Measurements from ENCODE around the gene MBD5.
"Not testable (repeated sequence)": the region's sequence is repeated elsewhere in the genome, so short reads cannot be mapped to it uniquely, and the experiment has no call there.

Gene MBD5

GRCh38 chr2:148021059-148021861 is at the start of gene MBD5:
TSS of gene MBD5 (plus strand) at chr2:148021091.
- peak; percentile 21 for DNase-seq (ENCODE audit: low spot score)

- DNase-seq (ENCODE audit: low spot score) = no peak
These were observed 44.8 kb upstream of the MBD5 start for GRCh38 chr2:147976102-147976501.

GRCh38 chr2:147977679-147978078 is 43.2 kb upstream of the MBD5 start:
- no peak for DNase-seq (ENCODE audit: low spot score)

- no peak for DNase-seq (ENCODE audit: low spot score)
These were observed 39.9 kb upstream of the MBD5 start for GRCh38 chr2:147980940-147981528.

- DNase-seq (ENCODE audit: low spot score) = no peak
These were observed 31.8 kb upstream of the MBD5 start for GRCh38 chr2:147989102-147989501.

GRCh38 chr2:147989809-147990403 is 31.0 kb upstream of the MBD5 start:
- DNase-seq (ENCODE audit: low spot score) = peak; percentile 72

GRCh38 chr2:147994965-147995364 is 25.9 kb upstream of the MBD5 start:
- DNase-seq (ENCODE audit: low spot score) = not testable (repeated sequence)

- no peak for DNase-seq (ENCODE audit: low spot score)
These were observed 24.1 kb upstream of the MBD5 start for GRCh38 chr2:147996828-147997227.

- DNase-seq (ENCODE audit: low spot score) = no peak
These were observed 22.7 kb upstream of the MBD5 start for GRCh38 chr2:147998203-147998602.

GRCh38 chr2:147999126-147999525 is 21.8 kb upstream of the MBD5 start:
- no peak for DNase-seq (ENCODE audit: low spot score)

- DNase-seq (ENCODE audit: low spot score) = no peak
These were observed 20.8 kb upstream of the MBD5 start for GRCh38 chr2:148000095-148000494.

- not testable (repeated sequence) for DNase-seq (ENCODE audit: low spot score)
These were observed 18.5 kb upstream of the MBD5 start for GRCh38 chr2:148002420-148002819.

GRCh38 chr2:148006249-148007007 is 14.5 kb upstream of the MBD5 start:
- no peak for DNase-seq (ENCODE audit: low spot score)

GRCh38 chr2:148007219-148007900 is 13.5 kb upstream of the MBD5 start:
- no peak for DNase-seq (ENCODE audit: low spot score)

- DNase-seq (ENCODE audit: low spot score) = not testable (repeated sequence)
These were observed 12.5 kb upstream of the MBD5 start for GRCh38 chr2:148008411-148008810.

- no peak for DNase-seq (ENCODE audit: low spot score)
These were observed 7.0 kb upstream of the MBD5 start for GRCh38 chr2:148013876-148014275.

- DNase-seq (ENCODE audit: low spot score) = no peak
These were observed 6.3 kb upstream of the MBD5 start for GRCh38 chr2:148014616-148015015.

- DNase-seq (ENCODE audit: low spot score) = peak; percentile 97
These were observed 506 bp upstream of the MBD5 start, which contains the start of gene ORC4 for GRCh38 chr2:148020111-148021058. TSS of gene ORC4 (minus strand) at chr2:148020737. CDS start at chr2:147975958, 44,779 bp downstream.

- DNase-seq (ENCODE audit: low spot score) = peak; percentile 7
These were observed 995 bp downstream of the MBD5 start for GRCh38 chr2:148021886-148022285.

GRCh38 chr2:148022351-148022750 is 1.5 kb downstream of the MBD5 start:
- DNase-seq (ENCODE audit: low spot score) = no peak

GRCh38 chr2:148022882-148023281 is 2.0 kb downstream of the MBD5 start:
- DNase-seq (ENCODE audit: low spot score) = no peak

Measured in AG20443 (cell line).